Karpas-422 (cell line): ENCODE measurements around the gene PTPRN. TPM values are rescaled to one million over a fixed set of nuclear protein-coding genes. Genes with fewer than 3 reads are reported as not detected.

Experiments used
- DNase-seq: peaks from one replicate; pipeline ENCODE4 v3.0.0-alpha.2; 2015
- H2AFZ ChIP-seq: fragments of 200-600 bp; sonication (generic); 2 replicates; pipeline ENCODE4 v1.6.1; 2014; ENCODE audit warnings: antibody characterized with exemption, low read length, mixed read lengths
- H3K27ac ChIP-seq: fragments of 200-600 bp; sonication (generic); 2 replicates; pipeline ENCODE4 v1.5.1; 2014; ENCODE audit warnings: mild to moderate bottlenecking, low read length, moderate library complexity
- H3K27me3 ChIP-seq: fragments of 200-600 bp; sonication (generic); 2 replicates; pipeline ENCODE4 v1.6.1; 2014; ENCODE audit warnings: low read length, mixed read lengths
- H3K36me3 ChIP-seq: fragments of 200-600 bp; sonication (generic); 2 replicates; pipeline ENCODE4 v1.6.1; 2014; ENCODE audit warnings: low read length, mixed read lengths; ENCODE audit not compliant: insufficient read depth
- H3K4me1 ChIP-seq: fragments of 200-600 bp; sonication (generic); 2 replicates; pipeline ENCODE4 v1.6.1; 2014; ENCODE audit warnings: mild to moderate bottlenecking, low read length, mixed read lengths
- H3K4me2 ChIP-seq: fragments of 200-600 bp; sonication (generic); 2 replicates; pipeline ENCODE4 v1.6.1; 2014; ENCODE audit warnings: low read length, low read depth, mild to moderate bottlenecking; ENCODE audit not compliant: poor library complexity, severe bottlenecking
- H3K4me3 ChIP-seq: fragments of 200-600 bp; sonication (generic); 2 replicates; pipeline ENCODE4 v1.5.1; 2014; ENCODE audit warnings: mild to moderate bottlenecking, antibody characterized with exemption, low read length, mixed read lengths
- H3K79me2 ChIP-seq: fragments of 200-600 bp; sonication (generic); 2 replicates; pipeline ENCODE4 v1.6.1; 2014; ENCODE audit warnings: mild to moderate bottlenecking, low read length, mixed read lengths
- H3K9ac ChIP-seq: fragments of 200-600 bp; sonication (generic); 2 replicates; pipeline ENCODE4 v1.6.0; 2014; ENCODE audit warnings: low read length
- H3K9me2 ChIP-seq: fragments of 200-600 bp; sonication (generic), shearing (Covaris generic); replicated peaks from 2 replicates; pipeline ENCODE4 v1.6.0; 2014; ENCODE audit warnings: mild to moderate bottlenecking, low read length, moderate library complexity; ENCODE audit not compliant: insufficient read depth
- H3K9me3 ChIP-seq: fragments of 300-700, 200-600 bp; sonication (generic); 2 replicates; pipeline ENCODE4 v1.6.1; 2014; ENCODE audit warnings: low read length, mixed read lengths
- H4K20me1 ChIP-seq: fragments of 200-600 bp; sonication (generic); 2 replicates; pipeline ENCODE4 v1.6.1; 2014; ENCODE audit warnings: mild to moderate bottlenecking, antibody characterized with exemption, low read length, low read depth; ENCODE audit not compliant: insufficient read depth
- small RNA-seq: library from RNA; depleted of rRNA; stranded (forward); fragments of <200 nt; gene quantifications from one replicate; pipeline ENCODE3, GENCODE V24; 2014
- total RNA-seq: library from RNA; depleted of rRNA; stranded (reverse); fragments of >200 nt; shearing (Covaris generic); gene quantifications from 2 replicates; pipeline ENCODE4 v1.2.3, GENCODE V29; 2014; ENCODE audit warnings: low replicate concordance; rRNA removed

Gene PTPRN
- total RNA-seq, 1 experiment from 2014 or later, result not detected

GRCh38 chr2:219244789-219245147, 64.4 kb downstream of the PTPRN start:
- Histone ChIP-seq H3K9me2 (no peaks in the 10 kb centered on the region), H3K4me3 (peak overlapping the region; percentile 94), H3K79me2 (peaks cover 13% of the 10 kb centered on the region), H4K20me1 (no peaks in the 10 kb centered on the region), H3K27ac (no peak overlapping the region), H3K4me2 (peak overlapping the region; percentile 96), H3K36me3 (no peaks in the 10 kb centered on the region; the same call in 1 of the 2 replicates), H3K9ac (peak overlapping the region; percentile 94), H3K4me1 (peaks cover 39% of the 10 kb centered on the region), H3K27me3 (no peaks in the 10 kb centered on the region), H3K9me3 (no peaks in the 10 kb centered on the region), H2AFZ (0 out of 2 replicates have a peak overlapping the region, but pooled peaks have one; percentile 13)
- DNase-seq, result no peak

- no peak for DNase-seq
- H3K4me2 ChIP-seq, result no peak overlapping the region
- no peaks in the 10 kb centered on the region for H3K27me3 ChIP-seq
- H3K4me1 ChIP-seq, result peaks cover 27% of the 10 kb centered on the region
- H2AFZ ChIP-seq, result no peak overlapping the region
- no peaks in the 10 kb centered on the region for H4K20me1 ChIP-seq
- H3K9me2 ChIP-seq, result no peaks in the 10 kb centered on the region
- H3K36me3 ChIP-seq, result no peaks in the 10 kb centered on the region; the same call in 1 of the 2 replicates
- H3K9me3 ChIP-seq, result no peaks in the 10 kb centered on the region
- H3K79me2 ChIP-seq, result peaks cover 13% of the 10 kb centered on the region
- H3K9ac ChIP-seq, result no peak overlapping the region
- H3K27ac ChIP-seq, result no peak overlapping the region
- H3K4me3 ChIP-seq, result no peak overlapping the region
These were observed 65.9 kb downstream of the PTPRN start for GRCh38 chr2:219243291-219243761.

Small RNAs within 50 kb of the gene (small RNA-seq; reads per million reads assigned to genes)
- gene AC053503.3, result not detected
- gene MIR153-1, result not detected

Other genes starting within 250 kb of the PTPRN start
- not detected in 2 replicates for gene IHH, start 248.5 kb downstream of the PTPRN start, total RNA-seq
- 10.4 and 21.5 TPM in 2 replicates for gene NHEJ1, start 148.6 kb downstream of the PTPRN start, total RNA-seq
- gene SLC23A3, start 139.4 kb downstream of the PTPRN start, total RNA-seq, result 2.7 and 3.5 TPM in 2 replicates
- gene CNPPD1, start 132.5 kb downstream of the PTPRN start, total RNA-seq, result 38.7 and 64.8 TPM in 2 replicates
- gene RETREG2, start 131.1 kb downstream of the PTPRN start, total RNA-seq, result 61.1 and 93.8 TPM in 2 replicates
- gene ZFAND2B, start 102.6 kb downstream of the PTPRN start, total RNA-seq, result 28.0 and 37.6 TPM in 2 replicates
- 14.3 and 28.4 TPM in 2 replicates for gene ABCB6, start 90.4 kb downstream of the PTPRN start, total RNA-seq
- 16.6 and 25.9 TPM in 2 replicates for gene ATG9A, start 79.8 kb downstream of the PTPRN start, total RNA-seq
- gene ANKZF1, start 79.6 kb downstream of the PTPRN start, total RNA-seq, result 159 and 230 TPM in 2 replicates
- 4.3 and 6.4 TPM in 2 replicates for gene GLB1L, start 64.0 kb downstream of the PTPRN start, total RNA-seq
- 22.8 and 30.7 TPM in 2 replicates for gene STK16, start 63.9 kb downstream of the PTPRN start, total RNA-seq
- not detected in 2 replicates for gene TUBA4B, start 56.2 kb downstream of the PTPRN start, total RNA-seq
- gene TUBA4A, start 55.5 kb downstream of the PTPRN start, total RNA-seq, result 32.6 and 61.8 TPM in 2 replicates
- 30.9 and 55.8 TPM in 2 replicates for gene DNAJB2, start 30.0 kb downstream of the PTPRN start, total RNA-seq
- gene RESP18, start 23.3 kb upstream of the PTPRN start, total RNA-seq, result not detected in 2 replicates
- 74.6 and 77.9 TPM in 2 replicates for gene DNPEP, start 78.5 kb upstream of the PTPRN start, total RNA-seq
- gene DES, start 109.0 kb upstream of the PTPRN start, total RNA-seq, result not detected in 2 replicates
- gene SPEG, start 125.4 kb upstream of the PTPRN start, total RNA-seq, result not detected in 2 replicates
- gene GMPPA, start 189.5 kb upstream of the PTPRN start, total RNA-seq, result 10.5 and 17.1 TPM in 2 replicates
- gene ASIC4, start 205.1 kb upstream of the PTPRN start, total RNA-seq, result 0.32 TPM in 1 of 2 replicates, not detected in the other
- gene CHPF, start 234.4 kb upstream of the PTPRN start, total RNA-seq, result 25.5 and 44.5 TPM in 2 replicates
- 2.7 and 3.2 TPM in 2 replicates for gene TMEM198, start 234.6 kb upstream of the PTPRN start, total RNA-seq